ENCODE data around the gene COMTD1. TPM values are rescaled to one million over a fixed set of nuclear protein-coding genes. Genes with fewer than 3 reads are reported as not detected.
"Not testable (repeated sequence)": the region's sequence is repeated elsewhere in the genome, so short reads cannot be mapped to it uniquely, and the experiment has no call there.

Gene COMTD1
- total RNA-seq, 2 donors from 2014 or later: 26.8 to 49.3 TPM

- Histone ChIP-seq H3K9me3 (no peaks in the 10 kb centered on the region), H3K27me3 (replicated peaks; ENCODE audit: insufficient read depth) (no peaks in the 10 kb centered on the region), H3K36me3 (peaks cover 2 to 19% of the 10 kb centered on the region in 2 donors), H3K4me1 (replicated peaks) (peaks cover 21% of the 10 kb centered on the region), H3K27ac (peak overlapping the region; percentile 6 to 70), H3K4me3 (no peak overlapping the region)
- TF ChIP-seq POLR2A (IDR thresholded peaks at IDR 0.05) (no peak), POLR2AphosphoS5 (IDR thresholded peaks at IDR 0.05) (no peak)
- TF ChIP-seq, protein P1, sequence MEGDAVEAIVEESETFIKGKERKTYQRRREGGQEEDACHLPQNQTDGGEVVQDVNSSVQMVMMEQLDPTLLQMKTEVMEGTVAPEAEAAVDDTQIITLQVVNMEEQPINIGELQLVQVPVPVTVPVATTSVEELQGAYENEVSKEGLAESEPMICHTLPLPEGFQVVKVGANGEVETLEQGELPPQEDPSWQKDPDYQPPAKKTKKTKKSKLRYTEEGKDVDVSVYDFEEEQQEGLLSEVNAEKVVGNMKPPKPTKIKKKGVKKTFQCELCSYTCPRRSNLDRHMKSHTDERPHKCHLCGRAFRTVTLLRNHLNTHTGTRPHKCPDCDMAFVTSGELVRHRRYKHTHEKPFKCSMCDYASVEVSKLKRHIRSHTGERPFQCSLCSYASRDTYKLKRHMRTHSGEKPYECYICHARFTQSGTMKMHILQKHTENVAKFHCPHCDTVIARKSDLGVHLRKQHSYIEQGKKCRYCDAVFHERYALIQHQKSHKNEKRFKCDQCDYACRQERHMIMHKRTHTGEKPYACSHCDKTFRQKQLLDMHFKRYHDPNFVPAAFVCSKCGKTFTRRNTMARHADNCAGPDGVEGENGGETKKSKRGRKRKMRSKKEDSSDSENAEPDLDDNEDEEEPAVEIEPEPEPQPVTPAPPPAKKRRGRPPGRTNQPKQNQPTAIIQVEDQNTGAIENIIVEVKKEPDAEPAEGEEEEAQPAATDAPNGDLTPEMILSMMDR (IDR thresholded peaks at IDR 0.05): no peak
- DNase-seq (ENCODE audit: low spot score): no peak
- intact Hi-C loops (cut with DNase I): no loop called here
- 47% methylated on average over 2 of the region's 2 CpGs for WGBS
Observed at GRCh38 chr10:75223507-75223906, 12.2 kb downstream of the COMTD1 start.

DNA sequence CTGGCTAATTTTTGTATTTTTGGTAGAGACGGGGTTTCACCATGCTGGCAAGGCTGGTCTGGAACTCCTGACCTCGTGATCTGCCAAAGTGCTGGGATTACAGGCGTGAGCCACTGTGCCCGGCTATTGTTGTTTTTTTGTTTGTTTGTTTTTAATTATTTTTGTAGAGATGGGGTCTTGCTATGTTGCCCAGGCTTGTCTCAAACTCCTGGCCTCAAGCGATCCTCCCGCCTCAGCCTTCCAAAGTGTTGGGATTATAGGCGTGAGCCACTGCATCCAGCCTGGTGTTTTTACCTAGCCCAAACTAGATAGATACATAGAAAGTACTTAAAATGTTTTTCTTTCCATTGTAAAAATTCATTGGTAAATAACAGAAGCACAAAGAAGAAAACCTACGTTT, 14.3 kb downstream of the COMTD1 start:
- H3K9me3 ChIP-seq; DNase-seq (ENCODE audit: low spot score); intact Hi-C loops (cut with DNase I); H3K27me3 ChIP-seq (replicated peaks; ENCODE audit: insufficient read depth); H3K4me3 ChIP-seq: not testable (repeated sequence)
- Histone ChIP-seq H3K36me3 (peaks cover 6 to 19% of the 10 kb centered on the region in 2 donors), H3K4me1 (replicated peaks) (peaks cover 14% of the 10 kb centered on the region), H3K27ac (peak overlapping the region in 1 of 2 donors; percentile 35)
- WGBS: 77% methylated on average over 8 of the region's 8 CpGs

DNA sequence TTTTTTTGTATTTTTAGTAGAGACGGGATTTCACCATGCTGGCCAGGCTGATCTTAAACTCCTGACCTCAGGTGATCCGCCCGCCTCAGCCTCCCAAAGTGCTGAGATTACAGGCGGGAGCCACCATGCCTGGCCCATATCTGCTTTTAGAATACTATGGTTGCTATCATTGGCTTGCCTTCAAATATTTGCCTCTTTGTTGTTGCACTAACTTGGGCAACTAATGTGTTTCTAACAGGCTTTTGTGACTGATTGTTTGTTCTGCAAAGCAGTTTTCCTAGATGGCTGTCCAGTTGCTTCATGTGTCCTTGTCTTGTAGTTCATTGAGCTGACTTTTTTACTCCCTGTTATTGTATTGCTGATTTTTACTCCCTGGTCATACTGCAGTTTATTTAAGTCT, 15.5 kb downstream of the COMTD1 start:
- no peaks in the 10 kb centered on the region for H3K9me3 ChIP-seq
- DNase-seq (ENCODE audit: low spot score): no peak
- H3K27ac ChIP-seq: no peak overlapping the region
- peaks cover 13% of the 10 kb centered on the region for H3K4me1 ChIP-seq (replicated peaks)
- H3K27me3 ChIP-seq (replicated peaks; ENCODE audit: insufficient read depth): no peaks in the 10 kb centered on the region
- WGBS: 88% methylated on average over 4 of the region's 4 CpGs
- no peak overlapping the region for H3K4me3 ChIP-seq
- intact Hi-C loops (cut with DNase I): no loop called here
- TF ChIP-seq, protein P1 (IDR thresholded peaks at IDR 0.05): no peak
- TF ChIP-seq POLR2AphosphoS5 (IDR thresholded peaks at IDR 0.05) (peak; percentile 15), POLR2A (IDR thresholded peaks at IDR 0.05) (no peak)
- peaks cover 6 to 19% of the 10 kb centered on the region in 2 donors for H3K36me3 ChIP-seq

GRCh38 chr10:75212343-75212742, 23.4 kb downstream of the COMTD1 start:
- intact Hi-C loops (cut with DNase I): loop anchor here (5.0 kb wide), 1 partner anchor 100 kb away; the partner anchor contains the start of gene SAMD8
- Histone ChIP-seq H3K9me3 (no peaks in the 10 kb centered on the region), H3K36me3 (no peaks in the 10 kb centered on the region), H3K27ac (no peak overlapping the region), H3K27me3 (replicated peaks; ENCODE audit: insufficient read depth) (no peaks in the 10 kb centered on the region), H3K4me3 (peak overlapping the region in 1 of 2 donors; percentile 100), H3K4me1 (replicated peaks) (peaks cover 5% of the 10 kb centered on the region)
- no peak for TF ChIP-seq POLR2AphosphoS5 (IDR thresholded peaks at IDR 0.05)
- TF ChIP-seq, protein P1 (IDR thresholded peaks at IDR 0.05): no peak
- no peak for TF ChIP-seq POLR2A (IDR thresholded peaks at IDR 0.05)
- DNase-seq (ENCODE audit: low spot score): no peak
- WGBS: 77% methylated on average over 6 of the region's 6 CpGs

DNA sequence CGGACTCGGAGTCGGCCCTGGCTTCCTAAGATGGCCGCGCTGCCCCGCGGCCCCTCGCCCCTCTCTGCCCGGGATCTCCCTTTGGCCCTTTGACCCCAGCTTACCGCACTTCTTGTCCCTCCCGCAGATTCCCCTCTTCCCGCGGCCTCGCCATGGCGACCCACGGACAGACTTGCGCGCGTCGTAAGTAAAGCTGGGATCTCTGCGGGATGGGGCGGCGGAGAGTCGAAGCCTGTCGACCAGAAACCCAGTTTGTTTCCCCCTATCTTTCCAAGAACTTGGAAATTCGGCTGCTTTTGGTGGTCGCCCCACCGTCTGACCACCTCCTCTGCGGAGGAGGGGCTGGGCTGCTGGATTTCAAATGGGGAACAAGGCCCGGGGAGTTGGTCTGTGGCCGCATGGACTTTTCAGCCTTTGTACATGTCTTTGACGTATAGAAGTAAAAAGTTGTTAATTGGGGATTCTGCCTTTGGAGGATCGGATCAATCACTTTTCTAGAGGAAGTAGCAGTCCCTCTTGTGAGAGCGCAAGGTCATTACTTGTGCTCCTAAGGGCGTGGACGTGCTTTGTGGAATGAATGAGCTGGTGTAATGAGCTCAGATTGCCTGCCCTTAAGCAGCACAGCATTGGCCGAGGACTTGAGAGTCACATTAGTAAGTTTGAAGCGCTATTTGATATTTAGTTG, 24.6 kb downstream of the COMTD1 start:
- intact Hi-C loops (cut with DNase I): loop anchor here (5.0 kb wide), 1 partner anchor 99 kb away; the partner anchor contains the start of gene SAMD8
- H3K27ac ChIP-seq: peak overlapping the region; percentile 98 to 99
- TF ChIP-seq, protein P1 (IDR thresholded peaks at IDR 0.05): no peak
- TF ChIP-seq POLR2A (IDR thresholded peaks at IDR 0.05) (no peak), POLR2AphosphoS5 (IDR thresholded peaks at IDR 0.05) (no peak)
- WGBS: under 1% methylated on average over 38 of the region's 38 CpGs
- H3K9me3 ChIP-seq: no peaks in the 10 kb centered on the region
- H3K36me3 ChIP-seq: no peaks in the 10 kb centered on the region
- no peak for DNase-seq (ENCODE audit: low spot score)
- H3K27me3 ChIP-seq (replicated peaks; ENCODE audit: insufficient read depth): no peaks in the 10 kb centered on the region
- H3K4me1 ChIP-seq (replicated peaks): peaks cover 5% of the 10 kb centered on the region
- peak overlapping the region; percentile 96 to 100 for H3K4me3 ChIP-seq

Measured in prostate gland (tissue), 2 donors.